CD4-positive, alpha-beta T cell treated with Interleukin-17A for 1 hour (primary cell): Measurements from ENCODE around the gene DUS1L.

Experiments used
- DNase-seq: peaks from one replicate; pipeline ENCODE4 v3.0.0-alpha.2; 2020

The DUS1L gene

DNA sequence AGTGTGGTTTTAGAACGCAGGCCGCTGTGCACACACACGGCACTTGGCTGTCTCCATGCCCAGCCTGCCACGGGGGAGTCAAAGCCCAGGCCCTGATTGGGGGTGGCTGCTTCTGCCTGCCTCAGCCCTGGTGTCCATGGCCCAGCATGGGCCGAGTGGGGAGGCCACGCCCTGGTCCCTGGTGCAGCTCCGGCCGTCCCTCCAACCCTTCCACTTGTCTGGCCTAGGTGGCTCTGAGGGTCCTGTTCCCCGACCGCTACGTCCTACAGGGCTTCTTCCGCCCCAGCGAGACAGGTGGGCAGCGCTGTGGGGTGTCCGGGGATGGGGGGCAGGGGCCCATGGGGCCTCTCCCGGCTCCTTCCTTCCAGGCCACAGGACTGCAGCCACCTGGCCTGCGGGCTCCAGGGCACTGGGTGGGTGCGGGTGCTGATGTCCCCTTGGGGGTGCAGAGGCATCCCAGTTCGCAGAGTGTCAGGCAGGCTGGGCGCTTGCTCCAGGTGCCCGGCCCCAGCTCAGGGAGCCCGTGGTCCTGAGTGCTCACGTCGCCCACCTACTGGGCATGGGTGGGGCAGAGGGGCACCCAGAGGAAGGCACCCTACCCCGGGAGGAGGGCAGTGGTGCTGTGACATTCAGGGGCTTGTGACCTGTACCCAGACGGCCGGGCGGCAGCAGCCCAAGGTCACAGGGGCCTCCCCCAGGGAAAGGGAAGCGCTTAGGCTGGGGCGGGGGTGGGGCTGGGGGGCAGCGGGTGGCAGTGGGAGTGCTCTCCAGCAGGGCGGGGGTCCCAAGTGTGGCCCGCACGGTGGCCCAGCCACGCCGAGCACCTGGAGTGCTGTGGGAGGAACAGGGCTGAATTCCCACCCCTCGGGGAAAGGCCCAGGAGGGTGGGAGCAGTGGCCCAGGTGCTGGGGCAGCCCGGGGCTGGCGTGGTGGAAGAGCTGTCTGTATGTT, 54.8 kb downstream of the DUS1L start:
- no peak for DNase-seq

DNA sequence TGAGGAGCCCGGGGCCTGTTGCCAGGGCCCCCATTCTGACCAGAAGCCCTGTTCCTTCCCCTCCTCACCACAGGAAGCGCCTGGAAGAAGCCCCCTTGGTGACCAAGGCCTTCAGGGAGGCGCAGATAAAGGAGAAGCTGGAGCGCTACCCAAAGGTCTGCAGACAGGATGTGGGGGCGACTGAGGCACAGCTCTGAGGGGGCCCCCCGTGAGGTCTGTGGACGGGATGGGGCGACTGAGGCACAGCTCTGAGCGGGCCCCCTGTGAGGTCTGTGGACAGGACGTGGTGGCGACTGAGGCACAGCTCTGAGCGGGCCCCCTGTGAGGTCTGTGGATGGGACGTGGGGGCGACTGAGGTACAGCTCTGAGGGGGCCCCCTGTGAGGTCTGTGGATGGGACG, 56.2 kb downstream of the DUS1L start:
- no peak for DNase-seq

- DNase-seq: no peak
Observed at GRCh38 chr17:82008941-82009405, 56.6 kb downstream of the DUS1L start.

GRCh38 chr17:82008258-82008940, 57.2 kb downstream of the DUS1L start:
- DNase-seq: no peak
